IPS-18c (cell line): ENCODE results near the gene TPD52L2.
A peak's percentile ranks its signal among the peaks of the same experiment; 100 is the strongest.

Experiments
- H3K4me3 ChIP-seq: 2 replicates; pipeline ENCODE4 v1.7.0; 2013; ENCODE audit warnings: low read depth, mild to moderate bottlenecking, low read length, moderate library complexity; ENCODE audit not compliant: insufficient read depth
- H3K9me3 ChIP-seq: one replicate; pipeline ENCODE4 v1.6.1; 2013; ENCODE audit warnings: mild to moderate bottlenecking, low read length, moderate library complexity; ENCODE audit not compliant: control insufficient read depth, insufficient read depth

TPD52L2 gene

DNA sequence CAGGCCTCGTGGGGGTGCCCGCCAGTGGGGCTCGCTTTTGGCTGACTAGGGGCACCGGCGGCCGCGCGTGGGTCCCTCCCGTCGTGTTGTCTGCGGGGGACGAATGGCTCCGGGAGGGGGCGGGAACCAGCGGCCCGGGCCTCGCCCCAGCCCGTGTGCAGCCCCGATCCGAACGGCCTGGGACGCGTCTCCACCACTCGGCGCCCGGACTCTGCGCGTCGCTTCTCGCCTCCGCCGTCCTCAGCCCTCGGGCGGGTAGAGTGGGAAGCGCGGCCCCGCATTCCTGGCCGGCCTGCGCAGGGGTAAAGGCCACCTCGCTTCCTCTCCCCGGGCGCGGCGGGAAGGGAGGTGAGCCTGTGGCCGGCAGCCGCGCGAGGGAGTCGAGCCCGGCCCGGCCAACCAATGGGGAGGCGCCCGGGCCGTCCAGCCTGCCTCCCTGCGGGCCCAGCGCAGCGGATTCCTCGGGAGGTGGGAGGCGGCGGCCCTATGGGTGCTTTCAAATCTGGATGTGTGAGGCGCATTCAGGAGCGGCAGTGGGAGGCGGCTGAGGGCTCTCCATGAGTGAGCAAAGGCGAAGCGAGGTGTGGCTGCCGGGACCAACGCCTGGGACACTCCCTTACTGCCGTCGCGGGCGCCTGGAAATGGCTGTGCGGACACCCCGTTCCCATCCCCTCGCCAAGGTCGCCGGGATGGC, 32.9 kb upstream of the TPD52L2 start:
- Histone ChIP-seq H3K4me3 (peak overlapping the region; percentile 55), H3K9me3 (no peaks in the 10 kb centered on the region)

DNA sequence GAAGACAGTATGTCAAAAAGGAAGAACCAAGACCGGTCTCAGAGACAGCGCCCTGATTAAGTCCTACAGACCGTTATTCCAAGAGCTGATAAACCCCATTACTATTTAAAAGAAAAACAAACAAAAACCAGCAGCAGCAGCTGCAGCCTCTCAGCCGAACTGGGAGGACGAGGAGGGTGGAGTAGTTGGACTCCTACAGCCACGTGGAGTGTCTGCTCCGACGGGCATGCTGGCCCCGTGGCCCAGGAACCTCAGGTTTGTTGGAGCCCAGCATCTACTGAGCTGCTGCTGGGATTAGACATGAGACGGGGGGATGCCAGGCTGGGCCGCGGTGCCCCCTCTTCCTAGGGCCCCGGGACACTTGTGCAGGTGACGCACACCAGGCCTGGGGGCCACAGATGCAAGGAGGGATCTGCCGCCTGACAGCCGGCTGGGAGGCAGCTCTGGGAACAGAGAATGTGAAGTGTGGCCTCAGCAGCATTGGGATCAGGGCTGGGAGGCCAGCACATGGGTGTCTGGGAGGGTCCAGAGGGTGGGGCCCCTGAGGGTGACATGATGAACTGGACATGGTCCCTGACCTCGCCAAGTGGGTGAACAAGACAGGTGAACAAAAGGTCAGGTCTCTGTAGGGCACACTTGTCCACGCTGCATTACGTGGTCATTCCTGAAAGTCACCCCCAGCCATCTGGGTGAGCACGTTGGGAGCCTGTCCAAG, 31.1 kb upstream of the TPD52L2 start:
- Histone ChIP-seq H3K4me3 (no peak overlapping the region), H3K9me3 (no peaks in the 10 kb centered on the region)

DNA sequence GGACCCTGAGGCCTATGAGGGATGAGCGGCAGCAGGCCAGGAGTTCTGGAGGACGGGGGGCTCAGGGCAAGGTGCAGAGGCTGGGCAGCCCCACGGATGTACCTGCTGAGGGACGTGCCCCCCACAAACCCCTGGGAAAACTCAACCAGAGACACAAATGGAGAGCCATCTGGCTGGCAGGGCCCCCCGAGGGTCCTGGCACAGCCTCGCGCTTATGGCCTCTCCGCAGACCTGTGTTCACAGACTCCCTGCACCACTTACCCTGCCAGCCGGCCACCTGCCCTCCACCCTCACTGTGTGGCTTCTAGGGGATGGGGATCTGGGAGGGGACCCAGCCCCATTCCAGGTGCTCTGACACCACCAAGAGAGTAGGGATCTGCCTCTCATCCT, 30.6 kb upstream of the TPD52L2 start:
- H3K4me3 ChIP-seq: no peak overlapping the region
- no peaks in the 10 kb centered on the region for H3K9me3 ChIP-seq

DNA sequence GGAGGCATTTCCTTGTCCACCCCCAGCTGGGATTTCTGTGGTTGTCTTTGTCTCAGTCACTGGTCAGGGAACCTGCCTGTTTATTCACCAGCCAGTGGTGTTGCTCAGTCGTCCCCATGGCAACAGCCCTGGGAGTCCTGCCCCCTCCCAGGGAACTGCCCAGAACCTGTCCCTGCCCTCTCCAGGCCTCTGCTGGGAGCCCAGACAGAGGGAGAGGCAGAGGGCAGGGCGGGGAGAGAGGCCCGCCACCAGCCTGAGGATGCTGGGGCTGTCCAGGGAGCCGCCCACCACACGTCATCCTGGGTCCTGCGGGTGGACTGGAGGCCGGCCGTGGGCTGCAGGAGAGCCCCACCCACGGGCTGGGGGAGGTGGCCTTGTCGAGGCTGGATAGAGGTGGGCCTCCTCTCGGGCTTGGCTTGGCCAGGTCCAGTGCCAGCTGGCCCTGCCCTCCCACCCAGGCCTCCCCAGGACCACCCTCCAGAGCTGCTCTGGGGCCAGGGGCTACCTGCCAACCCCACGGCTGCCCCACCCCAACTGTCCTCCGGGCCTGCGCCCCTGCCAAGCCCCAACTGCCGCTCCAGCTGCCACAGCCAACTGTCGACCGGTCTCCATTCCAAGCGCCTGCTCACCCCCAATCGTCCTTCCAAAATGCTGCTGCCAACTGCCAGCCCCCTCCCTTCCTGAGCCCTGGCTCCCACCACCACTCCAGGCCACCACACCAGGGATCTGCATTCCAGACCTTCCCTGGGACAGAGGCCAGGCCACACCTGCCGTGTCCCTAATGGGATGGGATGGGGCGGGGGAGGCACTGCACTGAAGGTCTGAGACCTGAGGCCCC, 29.8 kb upstream of the TPD52L2 start:
- Histone ChIP-seq H3K9me3 (no peaks in the 10 kb centered on the region), H3K4me3 (peak overlapping the region; percentile 20)

DNA sequence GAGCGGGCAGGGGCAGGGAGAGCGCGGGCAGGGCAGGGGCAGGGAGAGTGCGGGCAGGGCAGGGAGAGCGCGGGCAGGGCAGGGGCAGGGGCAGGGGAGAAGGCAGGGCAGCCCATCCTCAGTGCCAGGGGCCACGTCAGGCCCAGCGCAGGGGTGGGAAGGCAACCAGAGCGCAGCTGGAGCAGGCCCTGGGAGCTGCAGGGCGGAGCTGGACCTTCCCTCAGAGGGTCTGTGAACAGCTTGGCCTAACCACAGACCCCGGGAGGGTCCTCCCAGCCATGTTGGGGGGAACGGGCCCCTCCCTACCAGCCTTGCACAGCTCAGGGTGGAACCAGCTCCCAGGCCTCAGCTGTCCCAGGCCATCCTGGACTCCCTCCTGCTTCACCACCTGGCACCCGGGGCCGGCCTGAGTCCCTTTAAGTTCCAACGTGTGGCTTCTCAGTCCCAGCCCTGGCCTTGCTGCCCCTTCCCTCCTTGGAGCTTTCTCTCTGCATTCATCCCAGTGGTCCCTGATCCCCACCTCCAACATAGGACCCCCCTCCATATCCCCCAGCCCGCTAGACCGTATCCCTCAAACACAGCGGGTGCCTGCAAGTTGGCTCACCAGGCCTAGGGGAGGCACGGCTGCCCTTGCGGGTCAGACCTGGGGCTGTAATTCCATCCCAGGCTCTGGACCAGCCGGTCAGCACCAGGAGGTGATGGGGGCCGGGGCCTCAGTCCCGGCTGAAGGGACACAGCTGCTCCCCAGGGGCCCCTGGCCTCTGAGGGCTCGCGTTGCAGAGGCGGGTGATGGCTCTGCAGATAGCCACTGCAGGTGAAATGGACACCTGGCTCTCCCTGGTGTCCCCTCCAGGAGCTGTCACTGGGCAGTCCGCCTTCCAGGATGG, 28.4 kb upstream of the TPD52L2 start:
- no peak overlapping the region for H3K4me3 ChIP-seq

DNA sequence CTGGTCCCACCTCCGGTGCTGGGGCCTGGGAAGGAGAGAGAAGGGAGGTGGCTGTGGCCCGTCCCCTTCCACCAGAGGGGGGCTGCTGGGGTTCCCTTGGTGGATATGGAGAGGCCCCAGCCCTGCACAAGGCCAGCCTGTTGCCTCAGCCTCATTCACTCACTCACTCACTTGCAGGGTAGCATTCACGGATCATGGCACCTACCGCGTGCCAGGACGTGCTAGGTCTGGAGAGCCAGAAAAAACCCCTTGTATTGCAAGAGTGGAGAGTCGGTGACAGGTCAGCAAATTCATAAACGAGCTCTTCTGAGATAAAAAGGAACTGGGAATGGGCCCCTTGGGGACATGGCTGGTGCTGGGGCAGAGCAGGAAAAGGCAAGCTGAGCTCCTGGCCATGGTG, 27.6 kb upstream of the TPD52L2 start:
- H3K4me3 ChIP-seq: no peak overlapping the region

More for the DNA sequence above, 28.4 kb upstream of the TPD52L2 start:
- no peaks in the 10 kb centered on the region for H3K9me3 ChIP-seq

DNA sequence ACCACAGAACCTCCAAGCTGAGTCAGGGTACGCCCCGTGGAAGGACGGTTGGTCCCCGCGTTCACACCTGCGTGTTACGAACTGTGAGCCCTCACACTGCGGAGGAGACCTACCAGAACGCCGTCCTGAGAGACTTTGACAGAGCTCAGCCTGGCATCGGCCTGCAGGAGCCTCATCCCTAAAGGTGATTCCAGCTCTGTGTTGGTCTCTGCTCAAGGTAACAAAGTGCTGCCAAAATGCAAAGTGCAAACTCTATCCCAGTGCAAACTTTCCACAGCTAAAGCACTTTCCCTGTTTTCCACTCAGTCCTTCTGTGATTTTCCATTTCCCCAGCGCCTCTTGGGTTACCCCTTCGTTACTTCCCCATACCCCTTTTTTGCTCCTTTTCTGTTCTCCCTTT, 25.4 kb upstream of the TPD52L2 start:
- Histone ChIP-seq H3K4me3 (no peak overlapping the region), H3K9me3 (no peaks in the 10 kb centered on the region)

More for the DNA sequence above, 27.6 kb upstream of the TPD52L2 start:
- H3K9me3 ChIP-seq: no peaks in the 10 kb centered on the region

DNA sequence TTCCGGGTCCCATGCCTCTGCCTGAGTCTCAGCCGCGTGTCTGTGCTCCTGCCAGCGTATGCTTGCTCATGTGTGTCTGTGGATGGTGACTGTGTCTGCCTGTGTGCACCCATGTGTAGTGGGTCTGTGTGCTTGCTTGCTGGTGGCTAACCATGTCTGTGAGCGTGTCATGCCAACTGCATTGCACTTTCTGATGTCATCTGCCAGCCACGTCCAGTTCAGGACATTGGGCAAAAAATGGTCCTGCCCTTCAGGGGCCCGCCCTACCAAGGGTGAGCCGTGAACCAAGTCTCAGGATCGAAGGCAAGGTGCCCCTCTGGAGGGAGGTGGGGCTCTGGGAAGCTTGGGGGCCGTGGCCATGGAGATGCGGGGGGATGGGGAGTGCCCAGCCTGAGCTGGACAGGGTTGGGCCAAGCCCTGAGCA, 24.7 kb upstream of the TPD52L2 start:
- no peaks in the 10 kb centered on the region for H3K9me3 ChIP-seq
- no peak overlapping the region for H3K4me3 ChIP-seq

DNA sequence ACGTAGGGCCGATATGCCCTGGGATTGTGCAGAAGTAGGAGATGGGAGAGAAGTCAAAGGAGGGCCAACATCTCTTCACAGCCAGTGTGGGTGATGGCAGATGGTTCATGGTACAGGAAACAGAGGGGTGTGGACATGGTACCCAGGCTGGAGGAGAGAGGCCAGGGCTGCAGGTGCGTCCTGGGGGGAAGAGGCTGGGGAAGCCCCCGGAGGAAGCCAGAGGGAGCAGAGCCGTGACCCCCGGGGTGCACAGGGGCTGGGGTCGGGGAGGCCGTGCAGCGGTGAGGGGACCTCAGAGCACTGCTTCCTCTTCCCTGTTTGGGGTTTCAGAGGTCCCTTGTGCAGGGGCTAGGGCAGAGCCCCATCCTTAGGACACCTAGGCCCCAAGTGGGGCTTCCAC, 22.8 kb upstream of the TPD52L2 start:
- no peaks in the 10 kb centered on the region for H3K9me3 ChIP-seq
- H3K4me3 ChIP-seq: no peak overlapping the region

DNA sequence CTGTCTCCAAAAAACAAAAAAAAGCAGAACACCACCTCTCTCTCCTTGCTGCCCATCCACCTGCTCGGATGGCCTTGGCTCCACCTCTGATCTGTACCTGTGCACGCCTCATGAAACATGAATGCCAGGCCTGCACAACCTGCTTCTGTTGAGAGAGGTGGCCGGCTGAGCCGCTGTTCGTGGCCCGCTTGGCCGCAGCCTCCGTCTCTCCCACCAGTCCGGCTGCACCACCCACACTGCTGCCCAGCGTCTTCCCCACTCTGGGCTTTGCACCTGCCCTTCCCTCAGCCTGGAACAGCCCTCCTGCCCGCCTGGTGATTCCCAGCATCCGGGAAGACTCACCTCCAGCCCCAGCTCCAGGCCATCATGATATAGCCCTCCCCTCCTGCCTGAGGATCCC, 21.8 kb upstream of the TPD52L2 start:
- Histone ChIP-seq H3K9me3 (no peaks in the 10 kb centered on the region), H3K4me3 (no peak overlapping the region)

DNA sequence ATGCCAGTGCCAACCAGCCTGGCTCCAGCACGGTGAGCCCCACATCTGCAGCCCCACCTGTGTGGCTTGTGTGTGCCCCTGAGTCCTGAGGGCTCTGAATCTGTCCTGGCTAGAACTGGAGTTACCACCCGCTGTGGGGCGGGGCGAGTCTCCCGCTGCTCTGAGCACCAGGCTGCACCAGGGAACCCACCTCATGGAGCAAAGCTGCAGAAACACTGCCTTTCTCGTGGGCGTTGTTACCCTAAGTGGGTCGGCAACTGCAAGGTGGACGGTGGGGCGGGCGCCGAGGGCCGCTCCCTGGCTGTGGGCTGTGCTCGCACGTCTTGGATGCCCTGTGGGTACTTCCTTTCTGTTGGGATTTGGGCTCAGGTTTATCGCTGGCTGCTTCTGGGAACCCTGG, 21.3 kb upstream of the TPD52L2 start:
- H3K9me3 ChIP-seq: no peaks in the 10 kb centered on the region
- H3K4me3 ChIP-seq: no peak overlapping the region

DNA sequence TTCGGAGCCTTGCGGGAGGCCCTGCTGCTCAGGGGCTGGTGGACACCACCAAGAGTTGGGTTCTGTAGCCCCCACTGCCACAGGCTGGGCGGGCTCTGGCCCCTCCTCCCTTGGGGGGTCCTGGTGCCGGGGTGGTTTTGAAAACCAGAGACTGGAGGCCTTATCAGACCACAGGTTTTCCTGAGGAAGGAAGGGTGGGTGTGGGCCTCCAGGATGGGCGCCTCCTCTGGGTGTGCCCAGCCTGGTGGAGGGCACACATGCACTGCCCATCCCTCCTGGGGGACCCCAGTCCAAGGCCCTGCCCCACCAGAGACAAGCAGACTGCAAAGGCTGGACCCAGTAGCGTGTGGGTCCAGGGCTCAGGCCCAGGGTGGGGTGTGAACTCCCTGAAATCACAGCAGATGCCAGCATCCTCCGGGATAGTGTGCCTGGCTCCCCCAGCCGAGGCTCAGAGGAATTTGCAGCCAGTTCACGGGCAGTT, 20.5 kb upstream of the TPD52L2 start:
- Histone ChIP-seq H3K4me3 (no peak overlapping the region; the same call in 1 of the 2 replicates), H3K9me3 (no peaks in the 10 kb centered on the region)

DNA sequence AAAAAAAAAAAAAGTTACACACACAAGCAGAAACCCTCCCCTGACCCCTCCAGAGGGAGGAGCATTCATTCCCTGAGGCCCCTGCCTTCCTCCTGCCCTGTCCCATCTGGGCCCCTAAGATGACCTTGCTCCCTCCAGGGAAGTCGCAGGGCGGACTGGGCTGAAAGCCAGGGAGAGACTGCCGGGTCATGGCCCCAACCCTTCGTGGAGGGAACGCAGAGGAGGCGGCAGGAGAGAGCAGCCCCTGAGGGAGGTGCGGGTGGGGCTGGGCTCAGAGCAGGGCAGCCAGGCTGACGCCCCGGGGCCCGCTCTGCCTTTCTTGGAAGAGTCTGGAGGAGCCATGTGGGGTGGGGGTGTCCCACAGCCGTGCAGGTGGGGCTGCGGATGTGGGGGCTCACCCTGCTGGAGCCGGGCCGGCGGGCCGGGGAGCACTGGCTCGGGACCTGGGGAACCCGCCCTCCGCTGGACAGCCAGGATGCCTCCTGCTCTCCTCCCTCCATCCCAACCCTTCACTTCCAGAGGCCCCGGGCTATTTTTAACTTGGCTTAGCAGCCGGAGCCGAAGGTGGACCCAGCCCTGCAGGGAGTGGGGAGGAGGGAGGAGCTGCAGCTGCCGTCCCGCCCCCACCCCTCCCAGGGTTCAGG, 18.8 kb upstream of the TPD52L2 start:
- no peaks in the 10 kb centered on the region for H3K9me3 ChIP-seq
- peak overlapping the region; percentile 52 for H3K4me3 ChIP-seq

DNA sequence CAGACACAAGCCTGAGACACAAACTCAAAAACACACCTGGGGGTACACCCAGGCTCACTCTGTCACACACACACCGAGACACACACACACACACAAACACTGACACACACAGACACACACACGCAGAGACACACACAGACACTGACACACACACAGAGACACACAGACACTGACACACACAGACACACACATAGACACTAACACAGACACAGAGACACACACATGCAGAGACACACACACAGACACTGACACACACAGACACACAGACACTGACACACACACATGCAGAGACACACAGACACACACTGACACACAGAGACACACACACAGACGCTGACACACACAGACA, 18.2 kb upstream of the TPD52L2 start:
- Histone ChIP-seq H3K4me3 (peak overlapping the region; percentile 52; the same call in 1 of the 2 replicates), H3K9me3 (no peaks in the 10 kb centered on the region)

DNA sequence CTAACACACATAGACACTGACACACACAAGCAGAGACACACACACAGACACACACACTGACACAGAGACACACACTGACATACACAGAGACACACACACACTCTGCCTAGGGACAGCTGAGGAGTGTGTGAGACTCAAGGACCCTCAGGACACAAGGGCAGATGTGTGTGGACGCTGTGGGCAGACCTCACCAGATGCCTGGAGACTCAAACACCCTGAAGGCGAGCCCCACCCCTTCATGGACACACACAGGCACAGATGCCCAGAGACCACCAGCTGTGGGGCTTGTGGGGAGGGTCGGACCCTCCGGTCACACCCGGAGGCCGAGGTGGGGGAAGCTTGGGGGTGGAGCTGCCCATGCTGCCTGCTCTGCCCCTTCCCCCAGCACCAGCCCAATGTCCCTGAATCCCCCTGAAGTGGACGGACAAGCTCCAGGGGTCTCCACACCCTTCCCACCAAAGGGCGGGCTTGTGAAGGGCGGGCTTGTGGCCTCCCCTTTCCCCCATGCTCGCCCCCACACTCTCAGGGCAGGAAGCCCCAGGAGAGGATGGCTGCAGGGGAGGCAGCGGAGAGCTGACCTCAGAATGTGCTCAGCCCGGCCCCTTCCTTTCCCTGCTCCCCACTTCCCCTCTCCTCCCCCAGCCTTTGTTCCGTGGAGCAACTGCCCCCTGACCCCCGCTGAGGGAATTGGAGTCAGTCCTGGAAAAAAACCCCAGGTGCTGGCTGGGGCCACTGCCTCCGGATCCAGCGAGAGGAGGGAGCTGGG, 17.6 kb upstream of the TPD52L2 start:
- H3K4me3 ChIP-seq: peak overlapping the region; percentile 52; the same call in 1 of the 2 replicates
- no peaks in the 10 kb centered on the region for H3K9me3 ChIP-seq
